PC-3 (cell line): ENCODE data around the gene FN1. TPM values are rescaled to one million over a fixed set of nuclear protein-coding genes. Genes with fewer than 3 reads are reported as not detected.

Experiments
- ATAC-seq: fragments of 200-7000 bp; cut with Tn5 transposase; 2 replicates; pipeline ENCODE4 v1.9.1; 2020; ENCODE audit warnings: mild to moderate bottlenecking, moderate library complexity
- BruUV-seq: library from RNA; stranded (reverse); fragments of 400-500 nt; replicated peaks from 2 replicates; lab custom pipeline; 2021; lab: Mats Ljungman, UMichigan
- CTCF ChIA-PET: fragments of 300-600 bp; sonication (Branson Sonifier 250); formaldehyde crosslinking; loops from one replicate; lab custom pipeline; 2022; ENCODE audit warnings: antibody characterized with exemption; lab: Charles Lee
- POLR2A ChIA-PET: fragments of 300-600 bp; sonication (Branson Sonifier 250); formaldehyde crosslinking; loops from one replicate; lab custom pipeline; 2022; ENCODE audit warnings: antibody characterized with exemption; ENCODE audit not compliant: unreplicated experiment; lab: Charles Lee
- DNase-seq: peaks from one replicate; pipeline ENCODE4 v3.0.0-alpha.2; 2015
- H2AFZ ChIP-seq: fragments of 300-600 bp; sonication (generic); 2 replicates; pipeline ENCODE4 v1.6.0; 2016; ENCODE audit warnings: antibody characterized with exemption, low read length
- H3F3A ChIP-seq: fragments of 300-600 bp; sonication (generic); one replicate; pipeline ENCODE4 v1.6.0; 2017; ENCODE audit warnings: antibody characterized with exemption, low read length, control low read depth, mild to moderate bottlenecking; ENCODE audit not compliant: unreplicated experiment
- H3K27ac ChIP-seq: fragments of 300-600 bp; sonication (generic); 2 replicates; pipeline ENCODE4 v1.5.1; 2016; ENCODE audit warnings: mild to moderate bottlenecking, low read length
- H3K27me3 ChIP-seq: fragments of 300-600 bp; sonication (generic); 2 replicates; pipeline ENCODE4 v1.6.1; 2016; ENCODE audit warnings: low read length, mixed read lengths
- H3K36me3 ChIP-seq: fragments of 300-600 bp; sonication (generic); 2 replicates; pipeline ENCODE4 v1.6.1; 2016; ENCODE audit warnings: low read depth, mixed run types, low read length, mixed read lengths
- H3K4me1 ChIP-seq: fragments of 300-600 bp; sonication (generic); 2 replicates; pipeline ENCODE4 v1.5.1; 2016; ENCODE audit warnings: low read length; ENCODE audit not compliant: insufficient read depth
- H3K4me2 ChIP-seq: fragments of 300-600 bp; sonication (generic); 2 replicates; pipeline ENCODE4 v1.6.0; 2016; ENCODE audit warnings: low read length
- H3K4me3 ChIP-seq: fragments of 300-600 bp; sonication (generic); 2 replicates; pipeline ENCODE4 v1.5.1; 2016; ENCODE audit warnings: mild to moderate bottlenecking, low read length, mixed read lengths
- H3K79me2 ChIP-seq: fragments of 300-600 bp; sonication (generic); 2 replicates; pipeline ENCODE4 v1.6.1; 2017; ENCODE audit warnings: low read length, mixed read lengths
- H3K9ac ChIP-seq: fragments of 300-600 bp; sonication (generic); 2 replicates; pipeline ENCODE4 v1.6.0; 2016; ENCODE audit warnings: mild to moderate bottlenecking, low read length
- H3K9me2 ChIP-seq: fragments of 300-600 bp; sonication (generic); replicated peaks from 2 replicates; pipeline ENCODE4 v1.6.1; 2016; ENCODE audit warnings: mixed run types, low read length, mixed read lengths
- H3K9me3 ChIP-seq: fragments of 300-600 bp; sonication (generic); 2 replicates; pipeline ENCODE4 v1.6.1; 2016; ENCODE audit warnings: low read length, mixed read lengths
- H4K20me1 ChIP-seq: fragments of 300-600 bp; sonication (generic); 2 replicates; pipeline ENCODE4 v1.6.1; 2016; ENCODE audit warnings: low read length, mixed read lengths
- CTCF ChIP-seq: fragments of 300-600 bp; sonication (generic); conservative IDR thresholded peaks from 2 replicates; pipeline ENCODE4 v1.5.1; 2017; ENCODE audit warnings: antibody characterized with exemption, low read depth, mild to moderate bottlenecking, low read length
- EZH2 ChIP-seq: fragments of 300-600 bp; sonication (generic); IDR thresholded peaks from one replicate; pipeline ENCODE4 v1.6.1; 2017; ENCODE audit warnings: antibody characterized with exemption, mild to moderate bottlenecking, low read length; ENCODE audit not compliant: unreplicated experiment
- EZH2phosphoT487 ChIP-seq: fragments of 300-600 bp; sonication (generic); IDR thresholded peaks from 2 replicates; pipeline ENCODE4 v1.6.1; 2018; ENCODE audit warnings: mild to moderate bottlenecking, antibody characterized with exemption, low read length, borderline replicate concordance
- intact Hi-C: fragments of 100-400 bp; cut with micrococcal nuclease; formaldehyde crosslinking; loops from 2 replicates; pipeline ENCODE4 v1.9.0; 2023
- total RNA-seq: library from RNA; depleted of rRNA; stranded (reverse); fragments of >200 nt; gene quantifications from 2 replicates; pipeline ENCODE4 v1.2.3, GENCODE V29; 2014

The FN1 gene
- total RNA-seq, 1 experiment from 2014 or later = 220 TPM

GRCh38 chr2:215372968-215373649, 62.8 kb downstream of the FN1 start:
- H3K4me3 ChIP-seq = no peak overlapping the region
- no peaks in the 10 kb centered on the region for H3K27me3 ChIP-seq
- no peaks in the 10 kb centered on the region for H4K20me1 ChIP-seq
- H3K27ac ChIP-seq = no peak overlapping the region
- no peak for DNase-seq
- ChIA-PET CTCF (no interaction called here), POLR2A (no interaction called here)
- no peaks in the 10 kb centered on the region for H3K79me2 ChIP-seq
- peaks cover 63% of the 10 kb centered on the region for H3K36me3 ChIP-seq
- no peaks in the 10 kb centered on the region for H3K9me2 ChIP-seq
- no peak overlapping the region for H2AFZ ChIP-seq
- no peaks in the 10 kb centered on the region for H3K9me3 ChIP-seq
- H3K4me1 ChIP-seq = no peaks in the 10 kb centered on the region
- no TSS peak for BruUV-seq
- no peak overlapping the region for H3K4me2 ChIP-seq
- H3F3A ChIP-seq = no peaks in the 10 kb centered on the region
- intact Hi-C loops = no loop called here
- TF ChIP-seq EZH2 (no peak), CTCF (no peak), EZH2phosphoT487 (no peak)
- H3K9ac ChIP-seq = no peak overlapping the region
- no peak for ATAC-seq

- H2AFZ ChIP-seq = no peak overlapping the region
- TF ChIP-seq CTCF (no peak), EZH2 (no peak), EZH2phosphoT487 (no peak)
- DNase-seq = no peak
- no peaks in the 10 kb centered on the region for H3K4me1 ChIP-seq
- no TSS peak for BruUV-seq
- intact Hi-C loops = no loop called here
- peaks cover 68% of the 10 kb centered on the region for H3K36me3 ChIP-seq
- POLR2A ChIA-PET = interaction anchor here (0.6 kb wide), 1 partner anchor 56 kb away, joined by 3 read pairs; no protein-coding TSS in a partner anchor
- no peaks in the 10 kb centered on the region for H3F3A ChIP-seq
- H3K9ac ChIP-seq = no peak overlapping the region
- no peaks in the 10 kb centered on the region for H3K9me2 ChIP-seq
- no peak for ATAC-seq
- CTCF ChIA-PET = no interaction called here
- no peak overlapping the region for H3K27ac ChIP-seq
- no peaks in the 10 kb centered on the region for H3K27me3 ChIP-seq
- no peaks in the 10 kb centered on the region for H3K79me2 ChIP-seq
- H3K9me3 ChIP-seq = no peaks in the 10 kb centered on the region
- no peaks in the 10 kb centered on the region for H4K20me1 ChIP-seq
- H3K4me3 ChIP-seq = no peak overlapping the region
- no peak overlapping the region for H3K4me2 ChIP-seq
Measured at GRCh38 chr2:215371915-215372897, 63.7 kb downstream of the FN1 start.
